KMS-11 (cell line): ENCODE measurements around the gene SMG7.

Source experiments
- H2AFZ ChIP-seq: fragments of 200-600 bp; sonication (generic); 2 replicates; pipeline ENCODE4 v1.6.1; 2016; ENCODE audit warnings: antibody characterized with exemption, mixed run types, low read depth
- H3K27ac ChIP-seq: fragments of 200-600 bp; sonication (generic); 2 replicates; pipeline ENCODE4 v1.6.1; 2016; ENCODE audit warnings: mild to moderate bottlenecking, mixed run types
- H3K27me3 ChIP-seq: fragments of 200-600 bp; sonication (generic); 2 replicates; pipeline ENCODE4 v1.6.1; 2017; ENCODE audit warnings: mild to moderate bottlenecking, low read depth, mixed run types, moderate library complexity; ENCODE audit not compliant: insufficient read depth
- H3K36me3 ChIP-seq: fragments of 200-600 bp; sonication (generic); 2 replicates; pipeline ENCODE4 v1.6.1; 2017; ENCODE audit warnings: mild to moderate bottlenecking, mixed run types; ENCODE audit not compliant: insufficient read depth
- H3K4me1 ChIP-seq: fragments of 200-600 bp; sonication (generic); 2 replicates; pipeline ENCODE4 v1.6.1; 2016; ENCODE audit warnings: mild to moderate bottlenecking, low read depth, mixed run types; ENCODE audit not compliant: poor library complexity, severe bottlenecking
- H3K4me2 ChIP-seq: fragments of 200-600 bp; sonication (generic); 2 replicates; pipeline ENCODE4 v1.7.0; 2016; ENCODE audit warnings: mild to moderate bottlenecking, mixed run types
- H3K4me3 ChIP-seq: fragments of 200-600 bp; sonication (generic); IDR thresholded peaks from 2 replicates; pipeline ENCODE4 v1.6.1; 2017; ENCODE audit warnings: low read depth, low read length, mixed read lengths; ENCODE audit not compliant: insufficient read depth
- H3K79me2 ChIP-seq: fragments of 200-600 bp; sonication (generic); 2 replicates; pipeline ENCODE4 v1.6.1; 2016; ENCODE audit warnings: low read depth, mixed run types; ENCODE audit not compliant: insufficient read depth
- H3K9ac ChIP-seq: fragments of 200-600 bp; sonication (generic); 2 replicates; pipeline ENCODE4 v1.6.1; 2016; ENCODE audit warnings: mild to moderate bottlenecking, mixed run types
- H4K20me1 ChIP-seq: fragments of 200-600 bp; sonication (generic); 2 replicates; pipeline ENCODE4 v1.6.1; 2016; ENCODE audit warnings: mild to moderate bottlenecking, mixed run types; ENCODE audit not compliant: insufficient read depth
- CTCF ChIP-seq: fragments of 200-600 bp; sonication (generic); conservative IDR thresholded peaks from 2 replicates; pipeline ENCODE4 v1.6.1; 2017; ENCODE audit warnings: low read depth, mild to moderate bottlenecking, antibody characterized with exemption, low read length, moderate library complexity, mixed read lengths

Gene SMG7

GRCh38 chr1:183551924-183552323, 79.6 kb downstream of the SMG7 start:
- Histone ChIP-seq H3K27ac (no peak overlapping the region), H2AFZ (no peak overlapping the region), H3K4me1 (no peaks in the 10 kb centered on the region), H3K4me2 (no peak overlapping the region), H3K36me3 (peaks cover 25% of the 10 kb centered on the region; the same call in 1 of the 2 replicates), H4K20me1 (no peaks in the 10 kb centered on the region), H3K9ac (no peak overlapping the region), H3K27me3 (no peaks in the 10 kb centered on the region), H3K79me2 (no peaks in the 10 kb centered on the region), H3K4me3 (no peak overlapping the region)
- no peak for TF ChIP-seq CTCF

GRCh38 chr1:183552441-183552840, 80.1 kb downstream of the SMG7 start:
- H3K36me3 ChIP-seq = peaks cover 20% of the 10 kb centered on the region; the same call in 1 of the 2 replicates
- no peak for TF ChIP-seq CTCF

GRCh38 chr1:183552891-183553290, 80.6 kb downstream of the SMG7 start:
- no peak overlapping the region for H3K4me3 ChIP-seq
- TF ChIP-seq CTCF = no peak
- H3K27ac ChIP-seq = no peak overlapping the region
- H3K36me3 ChIP-seq = peaks cover 19% of the 10 kb centered on the region; the same call in 1 of the 2 replicates
- H3K27me3 ChIP-seq = no peaks in the 10 kb centered on the region
- H4K20me1 ChIP-seq = no peaks in the 10 kb centered on the region
- no peak overlapping the region for H2AFZ ChIP-seq
- no peak overlapping the region for H3K9ac ChIP-seq
- H3K4me1 ChIP-seq = no peaks in the 10 kb centered on the region
- H3K79me2 ChIP-seq = no peaks in the 10 kb centered on the region
- H3K4me2 ChIP-seq = no peak overlapping the region

More at GRCh38 chr1:183552441-183552840, 80.1 kb downstream of the SMG7 start:
- no peak overlapping the region for H3K9ac ChIP-seq
- no peak overlapping the region for H2AFZ ChIP-seq
- H3K4me1 ChIP-seq = no peaks in the 10 kb centered on the region
- no peaks in the 10 kb centered on the region for H3K27me3 ChIP-seq
- no peak overlapping the region for H3K27ac ChIP-seq
- H3K4me3 ChIP-seq = no peak overlapping the region
- no peak overlapping the region for H3K4me2 ChIP-seq
- H3K79me2 ChIP-seq = no peaks in the 10 kb centered on the region
- no peaks in the 10 kb centered on the region for H4K20me1 ChIP-seq

GRCh38 chr1:183553331-183553730, 81.0 kb downstream of the SMG7 start:
- H4K20me1 ChIP-seq = no peaks in the 10 kb centered on the region
- H3K4me1 ChIP-seq = no peaks in the 10 kb centered on the region
- H3K79me2 ChIP-seq = no peaks in the 10 kb centered on the region
- H2AFZ ChIP-seq = no peak overlapping the region
- H3K27ac ChIP-seq = no peak overlapping the region
- peaks cover 19% of the 10 kb centered on the region; the same call in 1 of the 2 replicates for H3K36me3 ChIP-seq
- no peak overlapping the region for H3K4me2 ChIP-seq
- TF ChIP-seq CTCF = no peak
- H3K4me3 ChIP-seq = no peak overlapping the region
- no peaks in the 10 kb centered on the region for H3K27me3 ChIP-seq
- H3K9ac ChIP-seq = no peak overlapping the region
